HEK293 (cell line): ENCODE results near the gene FBXO36.

Source experiments
- ATF2 ChIP-seq: fragments of 450-650 bp; formaldehyde crosslinking; IDR thresholded peaks from 2 replicates; pipeline ENCODE4 v1.5.1; 2016; ENCODE audit warnings: missing biosample characterization, missing genetic modification characterization, low read depth
- CTCF ChIP-seq: fragments of 450-650 bp; formaldehyde crosslinking; IDR thresholded peaks from 2 replicates; pipeline ENCODE4 v1.5.1; 2016; ENCODE audit warnings: missing biosample characterization, missing genetic modification characterization
- GLIS2 ChIP-seq: fragments of 450-650 bp; formaldehyde crosslinking; IDR thresholded peaks from 2 replicates; pipeline ENCODE4 v1.5.1; 2016; ENCODE audit warnings: missing biosample characterization, missing genetic modification characterization
- HOXA7 ChIP-seq: sonication (generic); formaldehyde crosslinking; IDR thresholded peaks from 2 replicates; pipeline ENCODE4 v1.8.1; 2022; ENCODE audit warnings: missing genetic modification reagents, borderline replicate concordance
- PRDM10 ChIP-seq: fragments of 450-650 bp; formaldehyde crosslinking; IDR thresholded peaks from 2 replicates; pipeline ENCODE4 v1.5.1; 2016; ENCODE audit warnings: missing biosample characterization, missing genetic modification characterization
- TCF7L2 ChIP-seq: IDR thresholded peaks from 2 replicates; pipeline ENCODE4 v1.6.1; 2011; ENCODE audit warnings: low read depth, mild to moderate bottlenecking, inconsistent platforms, low read length, moderate library complexity, borderline replicate concordance
- ZNF274 ChIP-seq, 2 experiments: fragments of 200-500 bp in 1 of 2; fragments of 450-650 bp in 1 of 2; sonication (Bioruptor generic) in 1 of 2; formaldehyde crosslinking in 1 of 2; IDR thresholded peaks; 2 replicates each; pipeline versions ENCODE4 v1.5.1 to v1.6.1; 2014 to 2016; ENCODE audit warnings: borderline replicate concordance in 1 of 2, inconsistent platforms in 1 of 2, low read length in 1 of 2, missing biosample characterization in 1 of 2, missing genetic modification characterization in 1 of 2
- ZNF280D ChIP-seq: fragments of 450-650 bp; formaldehyde crosslinking; IDR thresholded peaks from 2 replicates; pipeline ENCODE4 v1.5.1; 2016; ENCODE audit warnings: missing biosample characterization, missing genetic modification characterization
- TF ChIP-seq, protein P1 (sequence below): fragments of 450-650 bp; formaldehyde crosslinking; conservative IDR thresholded peaks from 2 replicates; pipeline ENCODE4 v1.5.1; 2016; ENCODE audit warnings: low read depth, missing biosample characterization, missing genetic modification characterization

DNA sequence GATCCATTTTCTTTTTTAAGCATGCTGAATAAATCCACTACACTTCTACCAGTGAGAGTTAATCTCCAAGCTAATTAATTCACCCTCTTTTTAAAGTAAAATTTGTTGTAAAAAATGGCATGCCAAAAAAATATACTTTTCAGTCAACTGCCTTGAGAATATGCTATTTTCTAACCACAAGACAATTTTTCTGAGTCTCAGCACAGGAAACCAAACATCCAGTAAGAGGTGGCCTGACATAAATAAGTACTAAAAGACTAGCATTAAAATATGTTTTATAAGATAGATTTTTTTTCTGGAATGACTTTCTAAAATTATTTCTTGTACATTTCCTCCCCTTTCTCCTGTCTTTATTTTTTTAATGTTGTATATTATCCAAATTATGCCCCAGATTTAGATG, 2.9 kb downstream of the FBXO36 start:
- no peak for TF ChIP-seq CTCF
- TF ChIP-seq GLIS2 (tag by site-specific recombination) = no peak
- no peak for TF ChIP-seq HOXA7 (CRISPR knock-in tag)
- no peak for TF ChIP-seq ZNF280D
- TF ChIP-seq PRDM10 = no peak
- TF ChIP-seq, protein P1, sequence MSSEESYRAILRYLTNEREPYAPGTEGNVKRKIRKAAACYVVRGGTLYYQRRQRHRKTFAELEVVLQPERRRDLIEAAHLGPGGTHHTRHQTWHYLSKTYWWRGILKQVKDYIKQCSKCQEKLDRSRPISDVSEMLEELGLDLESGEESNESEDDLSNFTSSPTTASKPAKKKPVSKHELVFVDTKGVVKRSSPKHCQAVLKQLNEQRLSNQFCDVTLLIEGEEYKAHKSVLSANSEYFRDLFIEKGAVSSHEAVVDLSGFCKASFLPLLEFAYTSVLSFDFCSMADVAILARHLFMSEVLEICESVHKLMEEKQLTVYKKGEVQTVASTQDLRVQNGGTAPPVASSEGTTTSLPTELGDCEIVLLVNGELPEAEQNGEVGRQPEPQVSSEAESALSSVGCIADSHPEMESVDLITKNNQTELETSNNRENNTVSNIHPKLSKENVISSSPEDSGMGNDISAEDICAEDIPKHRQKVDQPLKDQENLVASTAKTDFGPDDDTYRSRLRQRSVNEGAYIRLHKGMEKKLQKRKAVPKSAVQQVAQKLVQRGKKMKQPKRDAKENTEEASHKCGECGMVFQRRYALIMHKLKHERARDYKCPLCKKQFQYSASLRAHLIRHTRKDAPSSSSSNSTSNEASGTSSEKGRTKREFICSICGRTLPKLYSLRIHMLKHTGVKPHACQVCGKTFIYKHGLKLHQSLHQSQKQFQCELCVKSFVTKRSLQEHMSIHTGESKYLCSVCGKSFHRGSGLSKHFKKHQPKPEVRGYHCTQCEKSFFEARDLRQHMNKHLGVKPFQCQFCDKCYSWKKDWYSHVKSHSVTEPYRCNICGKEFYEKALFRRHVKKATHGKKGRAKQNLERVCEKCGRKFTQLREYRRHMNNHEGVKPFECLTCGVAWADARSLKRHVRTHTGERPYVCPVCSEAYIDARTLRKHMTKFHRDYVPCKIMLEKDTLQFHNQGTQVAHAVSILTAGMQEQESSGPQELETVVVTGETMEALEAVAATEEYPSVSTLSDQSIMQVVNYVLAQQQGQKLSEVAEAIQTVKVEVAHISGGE (tag by site-specific recombination) = no peak
- TF ChIP-seq ZNF274 (IDR thresholded peaks at IDR 0.05; ENCODE audit: low read length) = no peak
- no peak for TF ChIP-seq ZNF274 (tag by site-specific recombination; IDR thresholded peaks at IDR 0.05; ENCODE audit: borderline replicate concordance)
- no peak for TF ChIP-seq ATF2 (tag by site-specific recombination)
- TF ChIP-seq TCF7L2 = no peak
